ENCODE measurements around the gene RBM47. TPM values are rescaled to one million over a fixed set of nuclear protein-coding genes. Genes with fewer than 3 reads are reported as not detected.
A peak's percentile ranks its signal among the peaks of the same experiment; 100 is the strongest.

RBM47 gene
- total and polyA plus RNA-seq, 2 of the 4 experiments (the other 2 are of a cell fraction), result 0.44 to 1.1 TPM

DNA sequence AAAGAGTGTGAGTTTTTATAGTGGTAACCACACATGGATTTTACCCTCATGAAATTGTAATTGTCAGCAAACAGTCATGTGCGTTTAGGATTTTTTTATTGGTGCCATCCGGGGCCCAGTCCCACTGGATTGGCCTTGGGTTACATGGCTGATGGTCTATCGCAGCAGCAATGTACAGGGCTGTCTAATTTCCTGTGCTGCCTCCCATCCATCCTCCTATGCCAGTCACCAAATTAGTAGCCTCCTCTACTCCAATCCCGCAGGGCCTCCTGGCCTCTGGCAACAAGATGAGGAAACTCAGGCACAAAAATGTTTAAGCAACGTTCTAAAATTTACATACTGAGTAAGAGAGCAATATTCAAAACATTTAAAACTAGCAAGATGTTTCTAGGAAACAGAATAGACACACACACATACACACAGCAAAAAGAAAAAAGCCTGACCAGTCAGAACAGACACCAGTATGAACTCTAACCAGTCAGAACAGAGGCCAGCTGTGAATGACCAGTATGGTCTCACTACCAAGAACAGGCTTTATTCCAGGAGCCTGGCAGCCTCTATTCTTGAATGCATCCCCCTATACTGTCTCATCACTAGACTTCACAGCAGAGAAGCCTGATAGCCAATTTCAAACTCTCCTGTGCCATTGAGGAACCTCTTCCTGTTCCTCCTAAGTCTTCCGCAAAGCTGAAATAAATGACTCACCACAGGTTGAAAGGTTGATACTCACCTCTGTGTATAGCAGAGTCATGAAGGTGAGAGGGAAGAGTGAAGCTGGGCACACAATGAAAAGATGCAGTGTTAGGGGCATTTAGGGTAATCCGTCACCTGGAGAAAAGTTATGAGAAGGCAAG lies 251.9 kb downstream of the RBM47 start:
- Histone ChIP-seq H2BK20ac (ENCODE audit: low read depth, low read length) (no peak overlapping the region), H2BK5ac (ENCODE audit: low read depth, low read length, poor library complexity, severe bottlenecking) (no peak overlapping the region), H3K18ac (ENCODE audit: low read depth, low read length) (no peak overlapping the region), H3K14ac (replicated peaks; ENCODE audit: low read depth, low read length) (no peak overlapping the region), H3K27me3 (ENCODE audit: control insufficient read depth, insufficient read depth, low read length) (peaks cover 4% of the 10 kb centered on the region), H3K9ac (ENCODE audit: low read depth, low read length) (no peak overlapping the region), H2BK120ac (ENCODE audit: low read depth, low read length) (no peak overlapping the region), H3K27ac (ENCODE audit: insufficient read depth, low read length) (no peak overlapping the region), H3K9me1 (ENCODE audit: insufficient read depth, low read length) (0 out of 2 replicates have a peak, but pooled peaks cover 3% of the 10 kb centered on the region), H3K4me1 (ENCODE audit: control insufficient read depth, insufficient read depth, low read length) (no peaks in the 10 kb centered on the region), H3K9me3 (ENCODE audit: control insufficient read depth, insufficient read depth, low read length) (no peaks in the 10 kb centered on the region), H4K91ac (ENCODE audit: insufficient read depth, low read depth, low read length) (no peak overlapping the region), H3K79me1 (ENCODE audit: low read depth in 1 of 2, low read length in 2 of 2) (no peaks in the 10 kb centered on the region), H4K5ac (ENCODE audit: low read depth, low read length) (no peak overlapping the region), H3K4me2 (ENCODE audit: low read depth, low read length) (no peak overlapping the region), H2AK9ac (replicated peaks; ENCODE audit: low read depth, low read length, poor library complexity) (no peak overlapping the region), H2AFZ (replicated peaks; ENCODE audit: low read length, poor library complexity) (no peak overlapping the region), H3K4me3 (ENCODE audit: insufficient read depth, low read depth, low read length) (no peak overlapping the region), H4K8ac (ENCODE audit: low read depth in 2 of 2, low read length in 2 of 2) (no peak overlapping the region), H3K23ac (ENCODE audit: low read depth, low read length) (no peak overlapping the region), H4K20me1 (ENCODE audit: insufficient read depth, low read length) (no peaks in the 10 kb centered on the region), H3K36me3 (ENCODE audit: control insufficient read depth, insufficient read depth, low read length) (no peaks in the 10 kb centered on the region), H2BK15ac (ENCODE audit: low read depth, low read length) (no peak overlapping the region), H3K4ac (ENCODE audit: low read depth, low read length) (no peak overlapping the region), H3K56ac (ENCODE audit: extremely low read depth, insufficient read depth, low read length) (no peak overlapping the region; the same call in 1 of the 2 replicates), H2AK5ac (ENCODE audit: low read depth, low read length) (no peak overlapping the region)
- dilution Hi-C loops (cut with HindIII; ENCODE audit: low sequenced_read_pairs, unreplicated experiment), result no loop called here
- ATAC-seq (ENCODE audit: low read depth) (peak; percentile 64), DNase-seq (peak; percentile 27)
- BruUV-seq (replicated peaks), result no TSS peak
- in situ Hi-C loops (cut with MboI; ENCODE audit: low sequenced_read_pairs), result no loop called here
- no CpG with 5 or more reads among the region's 7 CpGs for WGBS, 2 experiments (ENCODE audit: extremely low coverage in 2 of 2, insufficient read length in 1 of 2)
- CTCF ChIA-PET, result no interaction called here
- POLR2A ChIA-PET (ENCODE audit: unreplicated experiment), result no interaction called here
- intact Hi-C loops (cut with micrococcal nuclease), result no loop called here
- TF ChIP-seq RAD21 (IDR thresholded peaks at IDR 0.05; ENCODE audit: low read length), result no peak
- TF ChIP-seq, protein P1, sequence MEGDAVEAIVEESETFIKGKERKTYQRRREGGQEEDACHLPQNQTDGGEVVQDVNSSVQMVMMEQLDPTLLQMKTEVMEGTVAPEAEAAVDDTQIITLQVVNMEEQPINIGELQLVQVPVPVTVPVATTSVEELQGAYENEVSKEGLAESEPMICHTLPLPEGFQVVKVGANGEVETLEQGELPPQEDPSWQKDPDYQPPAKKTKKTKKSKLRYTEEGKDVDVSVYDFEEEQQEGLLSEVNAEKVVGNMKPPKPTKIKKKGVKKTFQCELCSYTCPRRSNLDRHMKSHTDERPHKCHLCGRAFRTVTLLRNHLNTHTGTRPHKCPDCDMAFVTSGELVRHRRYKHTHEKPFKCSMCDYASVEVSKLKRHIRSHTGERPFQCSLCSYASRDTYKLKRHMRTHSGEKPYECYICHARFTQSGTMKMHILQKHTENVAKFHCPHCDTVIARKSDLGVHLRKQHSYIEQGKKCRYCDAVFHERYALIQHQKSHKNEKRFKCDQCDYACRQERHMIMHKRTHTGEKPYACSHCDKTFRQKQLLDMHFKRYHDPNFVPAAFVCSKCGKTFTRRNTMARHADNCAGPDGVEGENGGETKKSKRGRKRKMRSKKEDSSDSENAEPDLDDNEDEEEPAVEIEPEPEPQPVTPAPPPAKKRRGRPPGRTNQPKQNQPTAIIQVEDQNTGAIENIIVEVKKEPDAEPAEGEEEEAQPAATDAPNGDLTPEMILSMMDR (conservative IDR thresholded peaks at IDR 0.05; ENCODE audit: low read depth, low read length), result no peak
- TF ChIP-seq MAZ (IDR thresholded peaks at IDR 0.05; ENCODE audit: borderline replicate concordance, low read depth, low read length), result no peak
- no peak for TF ChIP-seq RCOR1 (IDR thresholded peaks at IDR 0.05; ENCODE audit: insufficient replicate concordance, low read length)
- TF ChIP-seq, protein P2, sequence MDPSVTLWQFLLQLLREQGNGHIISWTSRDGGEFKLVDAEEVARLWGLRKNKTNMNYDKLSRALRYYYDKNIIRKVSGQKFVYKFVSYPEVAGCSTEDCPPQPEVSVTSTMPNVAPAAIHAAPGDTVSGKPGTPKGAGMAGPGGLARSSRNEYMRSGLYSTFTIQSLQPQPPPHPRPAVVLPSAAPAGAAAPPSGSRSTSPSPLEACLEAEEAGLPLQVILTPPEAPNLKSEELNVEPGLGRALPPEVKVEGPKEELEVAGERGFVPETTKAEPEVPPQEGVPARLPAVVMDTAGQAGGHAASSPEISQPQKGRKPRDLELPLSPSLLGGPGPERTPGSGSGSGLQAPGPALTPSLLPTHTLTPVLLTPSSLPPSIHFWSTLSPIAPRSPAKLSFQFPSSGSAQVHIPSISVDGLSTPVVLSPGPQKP (IDR thresholded peaks at IDR 0.05; ENCODE audit: borderline replicate concordance, low read depth, low read length), result no peak
- TF ChIP-seq SMC3 (IDR thresholded peaks at IDR 0.05; ENCODE audit: low read depth, low read length), result no peak
- TF ChIP-seq CEBPB (IDR thresholded peaks at IDR 0.05; ENCODE audit: low read depth, low read length), result no peak
- TF ChIP-seq POLR2A (IDR thresholded peaks at IDR 0.05; ENCODE audit: low read depth, low read length), result no peak
- TF ChIP-seq, protein P3, sequence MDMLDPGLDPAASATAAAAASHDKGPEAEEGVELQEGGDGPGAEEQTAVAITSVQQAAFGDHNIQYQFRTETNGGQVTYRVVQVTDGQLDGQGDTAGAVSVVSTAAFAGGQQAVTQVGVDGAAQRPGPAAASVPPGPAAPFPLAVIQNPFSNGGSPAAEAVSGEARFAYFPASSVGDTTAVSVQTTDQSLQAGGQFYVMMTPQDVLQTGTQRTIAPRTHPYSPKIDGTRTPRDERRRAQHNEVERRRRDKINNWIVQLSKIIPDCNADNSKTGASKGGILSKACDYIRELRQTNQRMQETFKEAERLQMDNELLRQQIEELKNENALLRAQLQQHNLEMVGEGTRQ (IDR thresholded peaks at IDR 0.05; ENCODE audit: low read depth, low read length), result no peak
- no peak for TF ChIP-seq RFX5 (IDR thresholded peaks at IDR 0.05; ENCODE audit: low read depth, low read length)
- no peak for TF ChIP-seq MXI1 (IDR thresholded peaks at IDR 0.05; ENCODE audit: borderline replicate concordance, low read depth, low read length)
- TF ChIP-seq MAFK (IDR thresholded peaks at IDR 0.05; ENCODE audit: low read depth, low read length), result no peak
- no peak for TF ChIP-seq FOS (IDR thresholded peaks at IDR 0.05; ENCODE audit: low read depth, low read length)
- TF ChIP-seq BHLHE40 (IDR thresholded peaks at IDR 0.05; ENCODE audit: low read depth, low read length), result no peak
- no peak for TF ChIP-seq CHD1 (IDR thresholded peaks at IDR 0.05; ENCODE audit: low read depth, low read length)
